Neural cell (in vitro differentiated cells): Measurements from ENCODE around the gene CTNNA1.

Experiments used
- TAF1 ChIP-seq: IDR thresholded peaks from 2 replicates; pipeline ENCODE4 v1.6.1; 2012; ENCODE audit warnings: low read depth
- TF ChIP-seq, protein P1 (sequence below): fragments of 450-650 bp; IDR thresholded peaks from 2 replicates; pipeline ENCODE4 v1.5.1; 2014; ENCODE audit warnings: antibody characterized with exemption, mild to moderate bottlenecking, moderate library complexity; ENCODE audit not compliant: poor library complexity, severe bottlenecking

DNA sequence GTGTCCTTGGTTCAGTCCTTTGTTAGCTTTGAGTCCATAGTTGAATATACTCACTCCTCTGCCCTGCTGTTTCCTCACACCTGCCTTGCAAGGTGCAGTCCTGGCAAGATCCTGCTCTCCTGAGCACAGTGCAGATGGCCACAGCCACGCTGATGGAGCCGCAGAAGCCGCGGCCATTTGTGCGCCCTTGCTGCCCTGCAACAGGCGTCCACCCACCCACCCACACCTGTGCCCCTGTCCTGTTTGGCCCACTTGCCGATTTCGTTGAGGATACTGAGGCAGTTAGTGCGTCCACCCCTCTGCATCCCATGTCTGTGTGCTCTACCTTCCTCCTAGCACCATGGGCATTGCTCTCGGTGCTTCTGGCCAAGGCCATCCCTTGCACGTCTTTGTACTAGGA lies 173.0 kb downstream of the CTNNA1 start:
- no peak for TF ChIP-seq TAF1
- TF ChIP-seq, protein P1, sequence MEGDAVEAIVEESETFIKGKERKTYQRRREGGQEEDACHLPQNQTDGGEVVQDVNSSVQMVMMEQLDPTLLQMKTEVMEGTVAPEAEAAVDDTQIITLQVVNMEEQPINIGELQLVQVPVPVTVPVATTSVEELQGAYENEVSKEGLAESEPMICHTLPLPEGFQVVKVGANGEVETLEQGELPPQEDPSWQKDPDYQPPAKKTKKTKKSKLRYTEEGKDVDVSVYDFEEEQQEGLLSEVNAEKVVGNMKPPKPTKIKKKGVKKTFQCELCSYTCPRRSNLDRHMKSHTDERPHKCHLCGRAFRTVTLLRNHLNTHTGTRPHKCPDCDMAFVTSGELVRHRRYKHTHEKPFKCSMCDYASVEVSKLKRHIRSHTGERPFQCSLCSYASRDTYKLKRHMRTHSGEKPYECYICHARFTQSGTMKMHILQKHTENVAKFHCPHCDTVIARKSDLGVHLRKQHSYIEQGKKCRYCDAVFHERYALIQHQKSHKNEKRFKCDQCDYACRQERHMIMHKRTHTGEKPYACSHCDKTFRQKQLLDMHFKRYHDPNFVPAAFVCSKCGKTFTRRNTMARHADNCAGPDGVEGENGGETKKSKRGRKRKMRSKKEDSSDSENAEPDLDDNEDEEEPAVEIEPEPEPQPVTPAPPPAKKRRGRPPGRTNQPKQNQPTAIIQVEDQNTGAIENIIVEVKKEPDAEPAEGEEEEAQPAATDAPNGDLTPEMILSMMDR: no peak
